ENCODE data around the gene PRELID3B. TPM values are rescaled to one million over a fixed set of nuclear protein-coding genes. Genes with fewer than 3 reads are reported as not detected.
"Not testable (repeated sequence)": the region's sequence is repeated elsewhere in the genome, so short reads cannot be mapped to it uniquely, and the experiment has no call there.

PRELID3B gene
- total RNA-seq, 3 donors from 2014 or later (not counting 1 experiment from before 2014, with no cell fraction given) = 49.3 to 51.6 (median 51.4) TPM

DNA sequence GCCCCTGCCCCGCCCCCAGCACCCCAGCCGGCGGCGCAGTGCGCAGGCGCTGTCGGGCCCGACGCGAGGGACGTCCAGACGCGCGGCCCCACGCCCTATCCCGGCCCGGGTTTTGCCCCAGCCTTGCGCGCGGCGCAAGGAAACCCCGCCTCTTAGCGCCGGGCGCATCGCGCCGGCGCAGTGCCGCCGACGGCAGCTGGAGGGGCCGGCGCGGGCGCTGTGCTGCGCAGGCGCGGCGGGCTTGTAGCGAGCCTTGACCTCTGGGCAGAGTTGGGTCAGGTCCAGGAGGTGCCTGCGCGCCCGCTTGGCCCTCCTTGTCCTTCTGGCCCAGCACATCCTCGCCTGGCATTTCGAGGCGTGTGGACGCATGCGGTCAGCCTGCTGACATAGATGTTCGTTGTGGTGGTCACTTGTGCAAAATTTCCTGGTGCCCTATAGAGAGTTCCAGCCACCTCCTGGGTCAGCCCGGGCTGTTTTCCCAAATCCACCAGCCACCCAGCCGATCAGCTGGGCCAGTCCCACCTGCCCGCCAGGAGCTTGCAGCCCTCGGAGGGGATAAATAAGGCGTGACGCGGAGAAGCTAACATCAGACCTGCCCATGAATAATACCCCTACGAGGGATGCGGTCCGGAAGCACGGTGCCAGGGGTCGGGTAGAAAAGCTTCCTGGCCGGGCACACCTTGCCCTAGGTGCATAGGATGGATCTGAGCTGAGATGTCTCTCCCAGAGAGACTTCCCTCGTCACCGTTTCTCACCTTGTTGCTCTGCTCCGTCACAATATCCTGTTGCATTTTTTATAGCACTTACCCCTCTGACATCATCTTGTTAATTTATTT is 428 bp upstream of the PRELID3B start:
- intact Hi-C loops (cut with micrococcal nuclease) = loop anchor here (1.0 to 2.0 kb wide), 2 partner anchors 11 to 152 kb away; partner anchors contain the start of gene ATP5F1E
- H3K4me3 ChIP-seq (ENCODE audit: low read length) = peak overlapping the region; percentile 70
- WGBS (ENCODE audit: insufficient coverage) = 17% methylated on average over 66 of the region's 66 CpGs

DNA sequence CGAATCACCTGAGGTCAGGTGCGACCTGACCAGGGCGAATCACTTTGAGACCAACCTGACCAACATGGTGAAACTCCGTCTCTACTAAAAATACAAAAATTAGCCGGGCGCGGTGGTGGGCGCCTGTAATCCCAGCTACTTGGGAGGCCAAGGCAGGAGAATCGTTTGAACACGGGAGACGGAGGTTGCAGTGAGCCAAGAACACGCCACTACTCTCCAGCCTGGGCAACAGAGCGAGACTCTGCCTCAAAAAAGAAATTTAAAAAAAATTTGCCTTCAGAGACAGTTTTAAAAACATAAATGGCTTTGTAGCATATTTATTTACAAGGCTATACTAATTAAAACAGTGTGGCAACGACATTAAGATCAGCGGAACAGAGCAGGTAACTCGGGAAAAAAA is 1.1 kb downstream of the PRELID3B start:
- H3K4me3 Mint-ChIP-seq = peak overlapping the region; percentile 91
- H3K27ac ChIP-seq (ENCODE audit: low read length) = peak overlapping the region; percentile 75
- 90% methylated on average over 16 of the region's 16 CpGs for WGBS (ENCODE audit: insufficient coverage)
- H3K27ac Mint-ChIP-seq = peak overlapping the region; percentile 84 to 87
- intact Hi-C loops (cut with micrococcal nuclease); H3K9me3 Mint-ChIP-seq; H3K27me3 Mint-ChIP-seq (ENCODE audit: low read depth in 2 of 2); H3K36me3 Mint-ChIP-seq; H3K9me3 ChIP-seq (ENCODE audit: control insufficient read depth, insufficient read depth, low read length); ATAC-seq; DNase-seq; H3K4me3 ChIP-seq (ENCODE audit: low read length); H3K27me3 ChIP-seq (ENCODE audit: control insufficient read depth, insufficient read depth, low read length): not testable (repeated sequence)
- H3K36me3 ChIP-seq (ENCODE audit: control insufficient read depth, insufficient read depth, low read length) = peaks cover 17% of the 10 kb centered on the region
- peaks cover 35 to 38% of the 10 kb centered on the region in 2 donors for H3K4me1 Mint-ChIP-seq
- peaks cover 28% of the 10 kb centered on the region for H3K4me1 ChIP-seq (ENCODE audit: control insufficient read depth, insufficient read depth, low read length)

More for the DNA sequence above, 428 bp upstream of the PRELID3B start:
- H3K9me3 ChIP-seq (ENCODE audit: control insufficient read depth, insufficient read depth, low read length) = no peaks in the 10 kb centered on the region
- TF ChIP-seq, protein P1, sequence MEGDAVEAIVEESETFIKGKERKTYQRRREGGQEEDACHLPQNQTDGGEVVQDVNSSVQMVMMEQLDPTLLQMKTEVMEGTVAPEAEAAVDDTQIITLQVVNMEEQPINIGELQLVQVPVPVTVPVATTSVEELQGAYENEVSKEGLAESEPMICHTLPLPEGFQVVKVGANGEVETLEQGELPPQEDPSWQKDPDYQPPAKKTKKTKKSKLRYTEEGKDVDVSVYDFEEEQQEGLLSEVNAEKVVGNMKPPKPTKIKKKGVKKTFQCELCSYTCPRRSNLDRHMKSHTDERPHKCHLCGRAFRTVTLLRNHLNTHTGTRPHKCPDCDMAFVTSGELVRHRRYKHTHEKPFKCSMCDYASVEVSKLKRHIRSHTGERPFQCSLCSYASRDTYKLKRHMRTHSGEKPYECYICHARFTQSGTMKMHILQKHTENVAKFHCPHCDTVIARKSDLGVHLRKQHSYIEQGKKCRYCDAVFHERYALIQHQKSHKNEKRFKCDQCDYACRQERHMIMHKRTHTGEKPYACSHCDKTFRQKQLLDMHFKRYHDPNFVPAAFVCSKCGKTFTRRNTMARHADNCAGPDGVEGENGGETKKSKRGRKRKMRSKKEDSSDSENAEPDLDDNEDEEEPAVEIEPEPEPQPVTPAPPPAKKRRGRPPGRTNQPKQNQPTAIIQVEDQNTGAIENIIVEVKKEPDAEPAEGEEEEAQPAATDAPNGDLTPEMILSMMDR (IDR thresholded peaks at IDR 0.05) = no peak
- H3K36me3 Mint-ChIP-seq = no peaks in the 10 kb centered on the region
- peak overlapping the region; percentile 84 to 87 for H3K27ac Mint-ChIP-seq
- H3K36me3 ChIP-seq (ENCODE audit: control insufficient read depth, insufficient read depth, low read length) = peaks cover 3% of the 10 kb centered on the region
- H3K9me3 Mint-ChIP-seq = no peaks in the 10 kb centered on the region
- H3K27ac ChIP-seq (ENCODE audit: low read length) = peak overlapping the region; percentile 85
- H3K4me3 Mint-ChIP-seq = peak overlapping the region; percentile 91
- H3K4me1 ChIP-seq (ENCODE audit: control insufficient read depth, insufficient read depth, low read length) = peaks cover 28% of the 10 kb centered on the region
- ATAC-seq (peak; percentile 93 to 99 (median 96)), DNase-seq (peak; percentile 93 to 97)
- peaks cover 0 to 3% of the 10 kb centered on the region in 2 donors for H3K27me3 Mint-ChIP-seq (ENCODE audit: low read depth in 2 of 2)
- no peaks in the 10 kb centered on the region for H3K27me3 ChIP-seq (ENCODE audit: control insufficient read depth, insufficient read depth, low read length)
- peaks cover 33 to 35% of the 10 kb centered on the region in 2 donors for H3K4me1 Mint-ChIP-seq

DNA sequence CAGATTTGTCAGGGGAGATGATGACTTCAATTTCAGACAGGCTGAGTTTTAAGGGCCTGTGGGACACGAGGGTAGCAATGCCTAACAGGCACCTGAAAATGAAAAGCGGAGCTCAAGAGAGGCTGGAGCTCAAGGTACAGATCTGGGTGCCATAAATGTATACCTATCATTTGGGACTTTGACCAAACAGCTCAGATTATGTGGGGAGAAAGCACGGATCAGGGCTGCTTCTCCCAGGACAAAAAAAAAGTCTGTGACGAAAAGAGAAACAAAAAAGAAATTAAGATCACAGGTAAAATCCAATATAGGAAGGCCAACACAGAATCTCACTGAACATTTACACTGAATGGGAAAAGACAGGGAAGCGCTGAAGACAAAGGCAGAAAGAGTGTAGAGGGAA is 1.9 kb downstream of the PRELID3B start:
- peak overlapping the region; percentile 91 for H3K4me3 Mint-ChIP-seq
- TF ChIP-seq, protein P1 (IDR thresholded peaks at IDR 0.05) = no peak
- no peaks in the 10 kb centered on the region for H3K9me3 Mint-ChIP-seq
- Histone ChIP-seq H3K36me3 (ENCODE audit: control insufficient read depth, insufficient read depth, low read length) (peaks cover 25% of the 10 kb centered on the region), H3K4me3 (ENCODE audit: low read length) (no peak overlapping the region), H3K4me1 (ENCODE audit: control insufficient read depth, insufficient read depth, low read length) (peaks cover 28% of the 10 kb centered on the region), H3K27me3 (ENCODE audit: control insufficient read depth, insufficient read depth, low read length) (no peaks in the 10 kb centered on the region), H3K9me3 (ENCODE audit: control insufficient read depth, insufficient read depth, low read length) (no peaks in the 10 kb centered on the region), H3K27ac (ENCODE audit: low read length) (no peak overlapping the region)
- WGBS (ENCODE audit: insufficient coverage) = 95% methylated on average over 5 of the region's 5 CpGs
- H3K36me3 Mint-ChIP-seq = peaks cover 17% of the 10 kb centered on the region
- no peak for ATAC-seq
- H3K4me1 Mint-ChIP-seq = peaks cover 35 to 39% of the 10 kb centered on the region in 2 donors
- no peak for DNase-seq
- intact Hi-C loops (cut with micrococcal nuclease) = no loop called here
- H3K27me3 Mint-ChIP-seq (ENCODE audit: low read depth in 2 of 2) = no peaks in the 10 kb centered on the region
- H3K27ac Mint-ChIP-seq = peak overlapping the region in 1 of 2 donors; percentile 84

DNA sequence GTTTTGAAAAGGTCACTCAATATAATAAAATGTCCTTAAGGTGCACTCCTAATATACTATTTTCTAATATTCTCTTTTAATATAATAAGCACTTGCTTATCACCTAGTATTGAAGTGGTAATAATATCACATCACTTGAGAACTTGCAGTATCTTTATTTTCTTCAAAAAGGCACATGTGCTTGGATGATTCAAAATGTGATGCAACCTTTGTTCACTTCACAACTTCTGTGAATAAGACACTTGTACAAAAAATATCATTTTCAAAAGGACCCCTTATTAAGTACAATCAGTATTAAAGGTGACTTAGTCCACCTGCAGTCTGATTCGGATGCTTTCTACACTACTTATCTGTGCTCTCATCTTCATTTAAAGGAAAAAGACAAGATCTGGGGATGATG is 3.4 kb downstream of the PRELID3B start:
- peaks cover 39% of the 10 kb centered on the region for H3K36me3 ChIP-seq (ENCODE audit: control insufficient read depth, insufficient read depth, low read length)
- H3K9me3 Mint-ChIP-seq = no peaks in the 10 kb centered on the region
- H3K27me3 Mint-ChIP-seq (ENCODE audit: low read depth in 2 of 2) = no peaks in the 10 kb centered on the region
- TF ChIP-seq, protein P1 (IDR thresholded peaks at IDR 0.05) = no peak
- no peak overlapping the region for H3K4me3 ChIP-seq (ENCODE audit: low read length)
- no peak for ATAC-seq
- no peaks in the 10 kb centered on the region for H3K27me3 ChIP-seq (ENCODE audit: control insufficient read depth, insufficient read depth, low read length)
- H3K9me3 ChIP-seq (ENCODE audit: control insufficient read depth, insufficient read depth, low read length) = no peaks in the 10 kb centered on the region
- 70% methylated on average over 1 of the region's 1 CpG for WGBS (ENCODE audit: insufficient coverage)
- intact Hi-C loops (cut with micrococcal nuclease) = no loop called here
- peaks cover 33 to 42% of the 10 kb centered on the region in 2 donors for H3K4me1 Mint-ChIP-seq
- no peak overlapping the region for H3K27ac ChIP-seq (ENCODE audit: low read length)
- H3K4me1 ChIP-seq (ENCODE audit: control insufficient read depth, insufficient read depth, low read length) = peaks cover 28% of the 10 kb centered on the region
- no peak for DNase-seq
- H3K27ac Mint-ChIP-seq = peak overlapping the region in 1 of 2 donors; percentile 30
- H3K4me3 Mint-ChIP-seq = no peak overlapping the region
- H3K36me3 Mint-ChIP-seq = peaks cover 23% of the 10 kb centered on the region

All from natural killer cell (primary cell).